Nephron (organoid): ENCODE data around the gene ZCCHC7.

Experiments
- H3K27ac Mint-ChIP-seq, 3 experiments: 2 replicates each; pipeline ENCODE4 v1.8.0; 2020; ENCODE audit warnings: mixed read lengths in 3 of 3, mild to moderate bottlenecking in 2 of 3, moderate library complexity in 1 of 3
- H3K27me3 Mint-ChIP-seq: 2 replicates; pipeline ENCODE4 v1.8.0; 2021; ENCODE audit warnings: low read depth, mild to moderate bottlenecking, moderate library complexity, mixed read lengths
- H3K36me3 Mint-ChIP-seq: 2 replicates; pipeline ENCODE4 v1.8.0; 2020; ENCODE audit warnings: low read depth, mixed read lengths
- H3K4me1 Mint-ChIP-seq: 2 replicates; pipeline ENCODE4 v1.8.0; 2020; ENCODE audit warnings: mixed read lengths
- H3K4me3 Mint-ChIP-seq, 3 experiments: 2 replicates each; pipeline ENCODE4 v1.8.0; 2020; ENCODE audit warnings: mild to moderate bottlenecking in 3 of 3, mixed read lengths in 3 of 3, moderate library complexity in 2 of 3
- H3K9me3 Mint-ChIP-seq: 2 replicates; pipeline ENCODE4 v1.8.0; 2020; ENCODE audit warnings: mixed read lengths
- TF ChIP-seq, protein P1 (sequence below), 3 experiments: fragments of 200-600 bp; sonication (generic); IDR thresholded peaks; one replicate each; pipeline ENCODE4 v1.5.0; 2021; ENCODE audit warnings: antibody characterized with exemption in 3 of 3; ENCODE audit not compliant: unreplicated experiment in 3 of 3

Gene ZCCHC7

DNA sequence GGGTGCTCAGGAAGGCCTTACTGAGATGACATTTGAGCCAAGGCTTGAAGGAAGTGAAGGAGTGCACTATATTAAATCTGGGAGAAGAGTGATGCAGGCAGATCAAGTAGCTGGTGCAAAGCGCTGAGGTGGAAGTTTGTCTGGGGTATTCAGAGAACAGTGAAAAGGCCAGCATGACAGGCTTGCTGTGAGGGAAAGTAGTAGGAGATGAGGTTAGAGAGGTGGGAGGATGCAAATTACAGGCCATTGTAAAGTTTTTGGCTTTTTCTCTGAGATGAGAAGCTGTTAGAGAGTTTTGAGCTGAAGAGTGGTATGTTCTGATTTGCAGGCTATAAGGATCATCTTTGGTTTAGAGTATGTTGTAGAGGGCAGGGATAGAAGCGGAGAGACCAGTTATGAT is 221.3 kb downstream of the ZCCHC7 start:
- H3K9me3 Mint-ChIP-seq, result no peaks in the 10 kb centered on the region
- H3K4me3 Mint-ChIP-seq, result no peak overlapping the region
- TF ChIP-seq, protein P1, sequence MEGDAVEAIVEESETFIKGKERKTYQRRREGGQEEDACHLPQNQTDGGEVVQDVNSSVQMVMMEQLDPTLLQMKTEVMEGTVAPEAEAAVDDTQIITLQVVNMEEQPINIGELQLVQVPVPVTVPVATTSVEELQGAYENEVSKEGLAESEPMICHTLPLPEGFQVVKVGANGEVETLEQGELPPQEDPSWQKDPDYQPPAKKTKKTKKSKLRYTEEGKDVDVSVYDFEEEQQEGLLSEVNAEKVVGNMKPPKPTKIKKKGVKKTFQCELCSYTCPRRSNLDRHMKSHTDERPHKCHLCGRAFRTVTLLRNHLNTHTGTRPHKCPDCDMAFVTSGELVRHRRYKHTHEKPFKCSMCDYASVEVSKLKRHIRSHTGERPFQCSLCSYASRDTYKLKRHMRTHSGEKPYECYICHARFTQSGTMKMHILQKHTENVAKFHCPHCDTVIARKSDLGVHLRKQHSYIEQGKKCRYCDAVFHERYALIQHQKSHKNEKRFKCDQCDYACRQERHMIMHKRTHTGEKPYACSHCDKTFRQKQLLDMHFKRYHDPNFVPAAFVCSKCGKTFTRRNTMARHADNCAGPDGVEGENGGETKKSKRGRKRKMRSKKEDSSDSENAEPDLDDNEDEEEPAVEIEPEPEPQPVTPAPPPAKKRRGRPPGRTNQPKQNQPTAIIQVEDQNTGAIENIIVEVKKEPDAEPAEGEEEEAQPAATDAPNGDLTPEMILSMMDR (IDR thresholded peaks at IDR 0.05; ENCODE audit: unreplicated experiment in 3 of 3), result no peak
- no peaks in the 10 kb centered on the region for H3K36me3 Mint-ChIP-seq
- no peaks in the 10 kb centered on the region for H3K27me3 Mint-ChIP-seq
- H3K27ac Mint-ChIP-seq, result no peak overlapping the region
- H3K4me1 Mint-ChIP-seq, result no peaks in the 10 kb centered on the region

DNA sequence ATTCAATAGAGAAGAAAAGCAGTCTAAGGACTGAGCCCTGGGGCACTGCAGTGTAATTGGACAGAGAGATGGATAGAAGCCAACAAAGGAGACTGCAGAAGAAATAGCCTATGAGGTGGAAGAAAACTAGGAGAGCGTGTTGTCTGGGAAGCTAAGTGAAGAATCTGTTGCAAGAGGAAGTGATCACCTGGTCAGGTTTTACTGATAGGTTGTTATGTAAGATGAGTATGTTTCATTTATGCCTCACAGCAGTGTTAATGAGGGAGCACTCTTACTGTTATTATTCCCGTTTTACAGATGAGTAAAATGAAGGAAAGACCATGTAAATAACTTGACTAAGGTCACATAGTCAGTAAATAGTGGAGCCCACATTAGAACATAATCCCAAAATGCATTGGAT is 222.1 kb downstream of the ZCCHC7 start:
- Mint-ChIP-seq H3K9me3 (no peaks in the 10 kb centered on the region), H3K4me1 (no peaks in the 10 kb centered on the region), H3K4me3 (no peak overlapping the region), H3K36me3 (no peaks in the 10 kb centered on the region), H3K27me3 (no peaks in the 10 kb centered on the region), H3K27ac (no peak overlapping the region)
- TF ChIP-seq, protein P1 (IDR thresholded peaks at IDR 0.05; ENCODE audit: unreplicated experiment in 3 of 3), result no peak

DNA sequence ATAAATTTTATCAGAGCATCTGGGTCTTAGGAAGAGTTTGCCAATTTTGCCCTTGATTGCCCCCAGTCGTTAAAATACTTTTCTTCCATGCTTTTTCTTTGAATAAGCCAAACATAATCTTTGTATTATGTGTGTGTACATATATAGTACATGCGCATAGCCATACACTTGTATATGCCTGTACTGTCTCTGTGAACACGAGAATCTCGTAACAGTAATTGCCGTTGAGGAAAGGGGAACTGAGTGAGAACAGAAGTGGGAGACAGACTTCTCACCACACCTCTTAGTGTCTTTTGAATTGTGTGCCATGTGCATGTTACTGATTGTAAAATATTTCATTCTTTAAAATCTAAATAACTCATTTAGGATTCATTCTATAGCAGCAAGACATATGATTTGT is 222.5 kb downstream of the ZCCHC7 start:
- TF ChIP-seq, protein P1 (IDR thresholded peaks at IDR 0.05; ENCODE audit: unreplicated experiment in 3 of 3), result no peak
- no peaks in the 10 kb centered on the region for H3K27me3 Mint-ChIP-seq
- H3K4me3 Mint-ChIP-seq, result no peak overlapping the region
- H3K36me3 Mint-ChIP-seq, result no peaks in the 10 kb centered on the region
- H3K4me1 Mint-ChIP-seq, result no peaks in the 10 kb centered on the region
- no peaks in the 10 kb centered on the region for H3K9me3 Mint-ChIP-seq
- H3K27ac Mint-ChIP-seq, result no peak overlapping the region

DNA sequence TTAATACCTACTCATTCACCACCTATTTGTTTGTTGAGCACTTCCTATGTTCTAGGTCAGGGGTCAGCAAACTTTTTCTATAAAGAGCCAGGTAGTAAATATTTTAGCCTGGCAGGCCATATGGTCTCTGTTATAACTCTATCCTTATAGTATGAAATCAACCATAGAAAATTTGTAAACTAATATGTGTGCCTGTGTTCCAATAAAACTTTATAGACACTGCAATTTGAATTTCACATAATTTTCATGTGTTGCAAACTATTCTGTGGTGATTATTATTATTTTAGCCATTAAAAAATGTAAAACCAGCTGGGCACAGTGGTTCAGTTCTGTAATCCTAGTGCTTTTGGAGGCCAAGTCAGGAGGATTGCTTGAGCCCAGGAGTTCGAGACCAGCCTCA is 223.3 kb downstream of the ZCCHC7 start:
- peaks cover 2% of the 10 kb centered on the region for H3K36me3 Mint-ChIP-seq
- H3K4me1 Mint-ChIP-seq, result no peaks in the 10 kb centered on the region
- H3K4me3 Mint-ChIP-seq, result no peak overlapping the region
- H3K27me3 Mint-ChIP-seq, result no peaks in the 10 kb centered on the region
- TF ChIP-seq, protein P1 (IDR thresholded peaks at IDR 0.05; ENCODE audit: unreplicated experiment in 3 of 3), result no peak
- H3K9me3 Mint-ChIP-seq, result no peaks in the 10 kb centered on the region
- no peak overlapping the region for H3K27ac Mint-ChIP-seq

DNA sequence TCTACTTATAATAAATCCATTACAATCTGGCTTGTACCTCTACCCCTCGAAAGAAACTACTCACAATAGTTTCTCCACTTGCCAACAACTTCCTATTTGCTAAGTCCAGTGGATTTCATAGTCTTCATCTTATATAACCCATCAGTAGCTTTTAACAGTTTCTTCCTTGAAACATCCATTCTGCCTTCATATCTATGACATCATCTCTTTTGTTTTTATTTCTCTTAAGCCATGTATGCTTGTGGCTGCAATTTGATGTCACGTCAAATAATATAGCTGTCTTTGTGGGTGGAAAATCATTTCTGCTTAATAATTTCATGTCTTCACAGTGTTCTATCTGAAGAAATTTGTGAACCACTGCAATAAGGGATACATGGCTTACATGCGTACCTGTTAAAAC is 224.7 kb downstream of the ZCCHC7 start:
- H3K36me3 Mint-ChIP-seq, result peaks cover 3% of the 10 kb centered on the region
- H3K9me3 Mint-ChIP-seq, result no peaks in the 10 kb centered on the region
- H3K4me1 Mint-ChIP-seq, result no peaks in the 10 kb centered on the region
- TF ChIP-seq, protein P1 (IDR thresholded peaks at IDR 0.05; ENCODE audit: unreplicated experiment in 3 of 3), result no peak
- H3K27ac Mint-ChIP-seq, result no peak overlapping the region
- no peaks in the 10 kb centered on the region for H3K27me3 Mint-ChIP-seq
- H3K4me3 Mint-ChIP-seq, result no peak overlapping the region

DNA sequence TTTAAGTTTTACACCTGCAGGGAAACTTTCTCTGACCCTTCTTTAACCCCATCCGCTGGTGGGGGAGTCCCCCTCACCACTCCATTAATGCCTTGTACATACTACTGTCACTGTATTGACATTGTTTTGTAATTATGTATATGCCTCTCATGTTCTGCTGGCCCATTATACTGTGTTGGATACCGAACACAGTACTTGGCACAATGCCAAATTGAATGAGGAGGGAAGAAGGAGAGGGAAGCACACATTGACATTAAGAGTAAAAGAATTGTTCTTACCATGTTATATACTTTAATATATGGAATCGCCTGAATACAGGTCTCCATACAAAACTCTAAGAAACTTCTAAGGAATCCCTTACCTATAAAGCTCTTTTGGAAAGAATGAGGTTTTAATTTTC is 228.5 kb downstream of the ZCCHC7 start:
- TF ChIP-seq, protein P1 (IDR thresholded peaks at IDR 0.05; ENCODE audit: unreplicated experiment in 3 of 3), result no peak
- Mint-ChIP-seq H3K27ac (no peak overlapping the region), H3K27me3 (no peaks in the 10 kb centered on the region), H3K4me3 (no peak overlapping the region), H3K4me1 (no peaks in the 10 kb centered on the region), H3K36me3 (peaks cover 25% of the 10 kb centered on the region), H3K9me3 (no peaks in the 10 kb centered on the region)
